MV-4-11 (cell line): Measurements from ENCODE around the gene TGFBR1.

Experiments used
- DNase-seq: peaks from one replicate; lab custom pipeline; 2025; lab: John Stamatoyannopoulos, UW

TGFBR1 gene

GRCh38 chr9:99107421-99107820 lies 2.5 kb downstream of the TGFBR1 start:
- DNase-seq = no peak

DNA sequence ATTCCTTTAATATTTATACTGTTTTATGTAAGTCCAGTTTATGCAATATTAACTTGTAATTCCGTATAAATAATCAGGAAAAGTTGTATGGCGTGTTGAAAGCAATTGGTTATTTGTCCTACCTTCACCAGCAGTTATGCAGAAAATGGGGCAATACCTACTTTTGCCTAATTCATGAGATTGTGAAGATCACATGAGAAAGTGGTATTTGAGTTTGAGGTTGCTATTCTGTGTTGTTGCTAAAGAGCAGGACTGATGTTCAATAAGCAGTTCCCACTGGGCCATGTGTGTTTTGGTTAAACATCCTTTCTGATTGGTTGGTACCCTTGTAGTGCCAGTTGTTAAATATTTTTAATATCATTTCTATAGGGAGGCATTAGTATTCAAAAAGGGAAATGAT lies 3.2 kb downstream of the TGFBR1 start:
- peak; percentile 21 for DNase-seq

DNA sequence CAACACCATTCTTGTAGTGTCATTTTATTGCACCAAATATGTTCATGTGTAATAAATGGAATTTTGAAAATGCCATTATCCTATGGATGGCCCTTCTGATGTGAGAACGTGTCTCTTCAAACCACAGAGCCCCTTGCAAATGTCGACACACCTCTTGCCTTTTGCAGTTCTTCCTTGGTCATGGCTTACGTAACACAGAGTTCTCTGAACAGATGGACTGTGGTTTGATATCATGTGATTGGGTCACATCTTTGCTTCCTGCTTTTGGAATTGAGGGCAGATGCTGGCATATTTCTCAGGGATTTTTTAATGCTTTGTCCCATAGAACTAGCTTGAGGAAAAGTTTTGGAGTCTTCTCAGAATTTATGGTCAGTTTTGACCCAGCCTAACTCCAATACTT lies 4.6 kb downstream of the TGFBR1 start:
- peak; percentile 92 for DNase-seq

- DNase-seq = no peak
Observed at GRCh38 chr9:99112750-99113413, 8.0 kb downstream of the TGFBR1 start.

- DNase-seq = no peak
Observed at GRCh38 chr9:99113414-99114048, 8.6 kb downstream of the TGFBR1 start.

DNA sequence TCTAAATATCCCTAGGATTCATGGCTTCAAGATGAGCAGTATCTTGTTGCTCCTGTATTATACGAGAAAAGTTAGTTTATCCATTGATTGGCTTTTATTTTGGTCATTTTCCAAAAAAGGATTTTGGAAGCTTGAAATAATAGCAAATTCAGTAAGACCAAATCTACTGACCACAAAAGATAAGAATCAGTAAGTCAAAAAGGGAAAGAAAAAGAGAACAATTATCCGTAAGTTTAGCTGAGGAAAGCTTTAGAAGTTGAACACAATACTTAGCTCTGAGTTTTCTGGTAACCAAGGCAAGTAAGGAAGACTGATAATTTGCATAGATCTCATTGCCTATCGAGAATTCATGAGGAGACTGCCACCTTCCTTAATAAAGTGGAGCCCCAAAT lies 9.1 kb downstream of the TGFBR1 start:
- no peak for DNase-seq

DNA sequence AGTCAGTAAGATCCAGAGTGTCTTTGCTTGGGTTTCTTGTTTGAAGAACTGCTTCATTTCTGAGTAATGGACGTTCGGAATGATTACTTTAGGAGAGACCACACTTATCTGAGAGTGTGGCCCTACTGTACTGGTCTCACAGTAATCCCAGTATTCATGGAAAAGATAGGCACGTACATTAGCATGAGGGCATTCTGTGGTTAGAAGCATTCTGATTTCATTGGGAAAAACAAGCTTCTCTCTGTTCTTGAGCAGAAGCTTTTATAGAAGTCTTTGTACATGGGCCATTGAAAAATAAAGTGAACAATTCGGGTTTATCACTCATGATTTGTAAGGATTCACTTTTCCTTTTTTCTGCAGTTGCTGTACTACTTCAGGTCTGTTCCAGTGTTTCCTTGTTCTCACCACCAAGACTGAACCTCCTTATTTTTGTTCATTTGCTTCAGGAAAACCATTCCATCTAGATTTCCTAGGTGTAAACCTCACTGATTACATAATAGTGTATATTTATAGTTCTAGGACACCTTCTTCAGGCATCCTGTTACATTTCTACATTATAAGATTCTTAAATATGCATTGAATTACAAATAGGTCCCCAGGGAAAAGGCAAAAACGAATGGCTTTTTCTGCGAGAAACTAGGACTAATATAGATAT lies 10.1 kb downstream of the TGFBR1 start:
- no peak for DNase-seq

GRCh38 chr9:99116003-99116411 lies 11.1 kb downstream of the TGFBR1 start:
- DNase-seq = no peak

- peak; percentile 69 for DNase-seq
Observed at GRCh38 chr9:99118782-99119466, 14.0 kb downstream of the TGFBR1 start.

- peak; percentile 17 for DNase-seq
Observed at GRCh38 chr9:99119976-99120655, 15.2 kb downstream of the TGFBR1 start.

DNA sequence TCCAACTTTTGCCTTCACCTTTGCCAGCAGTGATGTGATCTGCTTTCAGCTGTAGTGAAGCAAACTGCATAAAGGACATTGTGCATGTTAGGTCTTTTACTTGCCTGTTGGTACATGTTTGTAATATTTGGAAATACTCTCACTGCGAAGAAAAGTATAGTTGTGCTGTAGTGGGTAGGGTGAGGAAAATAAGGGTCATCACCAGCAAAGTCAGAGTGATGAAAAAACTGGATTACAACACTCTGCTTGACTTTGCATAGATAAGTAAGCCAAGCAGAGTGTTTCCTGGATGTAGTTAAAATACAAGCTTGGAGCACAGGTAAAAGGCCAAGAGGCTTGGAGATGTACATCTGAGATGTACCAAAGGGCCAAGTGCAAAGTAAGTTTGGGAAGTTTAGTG lies 16.7 kb downstream of the TGFBR1 start:
- no peak for DNase-seq

DNA sequence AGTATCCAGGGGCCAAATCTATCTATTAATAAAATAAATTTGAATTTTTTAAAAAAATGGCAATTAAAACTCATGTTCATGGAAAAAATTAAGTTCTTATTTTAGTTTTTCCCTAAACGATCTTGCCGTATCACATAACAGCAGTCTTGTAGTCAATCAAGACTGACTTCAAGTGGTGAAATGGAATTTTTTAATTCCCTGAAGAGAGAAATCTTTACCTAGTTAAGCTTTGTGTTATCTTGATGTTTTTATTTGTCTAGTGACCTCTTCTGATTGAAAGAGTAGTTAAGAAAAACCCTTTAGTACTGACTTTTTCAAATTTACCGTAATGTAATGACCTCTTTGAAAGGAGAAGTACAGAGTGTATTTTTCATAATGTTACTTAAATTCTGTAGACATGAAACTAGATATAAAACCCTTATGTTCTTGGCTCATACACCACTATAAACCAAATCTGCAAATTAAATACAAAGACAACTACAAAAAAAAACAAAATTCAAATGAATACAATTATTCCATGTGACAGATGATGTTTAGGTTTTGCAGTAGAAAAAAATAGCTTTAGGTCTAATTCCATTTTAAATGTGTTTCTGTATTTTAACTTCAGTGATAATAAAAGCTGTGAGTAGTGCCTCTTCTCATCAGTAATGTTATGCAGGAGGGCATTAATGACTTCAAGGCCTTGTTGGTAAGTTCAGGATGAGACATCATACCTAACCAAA lies 19.8 kb downstream of the TGFBR1 start:
- DNase-seq = no peak

- no peak for DNase-seq
Observed at GRCh38 chr9:99125446-99125845, 20.5 kb downstream of the TGFBR1 start.

- no peak for DNase-seq
Observed at GRCh38 chr9:99126312-99126711, 21.4 kb downstream of the TGFBR1 start.

- DNase-seq = no peak
Observed at GRCh38 chr9:99127356-99128132, 22.6 kb downstream of the TGFBR1 start.

GRCh38 chr9:99128133-99128406 lies 23.2 kb downstream of the TGFBR1 start:
- no peak for DNase-seq

DNA sequence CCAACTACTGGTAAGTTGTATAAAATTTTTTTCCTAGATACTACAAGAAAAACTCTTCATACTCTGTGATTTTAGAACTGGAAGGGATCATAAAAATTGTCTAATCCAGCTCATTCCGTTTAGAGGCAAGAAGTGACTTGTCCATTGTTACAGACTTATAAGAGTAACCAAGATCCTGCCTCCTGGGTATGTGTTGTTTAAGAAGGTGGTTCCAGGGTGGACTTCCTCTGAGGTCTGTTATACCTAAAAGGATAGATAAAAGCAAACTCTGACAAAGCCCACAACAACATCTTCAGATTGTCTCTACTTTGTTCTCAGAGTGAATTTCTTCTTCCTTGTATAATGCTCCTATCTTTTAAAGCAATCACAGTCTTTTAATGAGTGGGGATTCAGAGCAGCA lies 24.2 kb downstream of the TGFBR1 start:
- no peak for DNase-seq

- DNase-seq = peak; percentile 77
Observed at GRCh38 chr9:99130069-99130468, 25.2 kb downstream of the TGFBR1 start.

GRCh38 chr9:99133145-99133544 lies 28.2 kb downstream of the TGFBR1 start:
- no peak for DNase-seq

DNA sequence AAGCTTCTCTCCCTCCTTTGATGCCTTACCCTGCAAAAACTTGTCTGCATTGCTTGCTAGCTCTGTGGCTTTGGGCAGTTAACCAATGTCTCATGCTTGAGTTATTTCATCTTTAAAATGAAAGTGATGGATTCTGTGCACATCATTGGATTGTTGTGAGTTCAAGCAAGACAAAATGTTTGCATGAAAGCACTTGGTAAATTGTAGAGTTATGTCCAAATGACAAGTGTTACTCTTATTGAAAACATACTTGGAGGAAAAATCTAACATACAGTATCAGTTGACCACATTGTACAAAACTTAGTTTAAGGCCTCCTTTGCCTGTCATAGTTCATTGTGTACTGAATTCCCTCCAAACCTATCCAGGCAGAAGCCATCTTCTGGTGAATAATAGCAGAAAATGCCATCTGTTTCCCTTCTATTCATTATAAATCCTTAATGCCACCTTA lies 30.0 kb downstream of the TGFBR1 start:
- DNase-seq = peak; percentile 20

GRCh38 chr9:99135456-99135855 lies 30.5 kb downstream of the TGFBR1 start:
- peak; percentile 8 for DNase-seq
